Gastrocnemius medialis (tissue), 4 donors: Measurements from ENCODE around the gene AQP9.

Experiments used
- CTCF ChIP-seq, 5 experiments: fragments of 450-650 bp in 3 of 5; fragments of 200-600 bp in 2 of 5; sonication (generic) in 2 of 5; IDR thresholded peaks in 4 of 5; conservative IDR thresholded peaks in 1 of 5; 1 replicate in 4 of 5; 2 replicates in 1 of 5; pipeline ENCODE4 v1.5.1; 2016 to 2019; ENCODE audit warnings: antibody characterized with exemption in 5 of 5, mild to moderate bottlenecking in 3 of 5, moderate library complexity in 3 of 5
- POLR2A ChIP-seq, 2 donors: fragments of 450-650 bp; IDR thresholded peaks; one replicate each; pipeline ENCODE4 v1.6.1; 2017; ENCODE audit warnings: antibody characterized with exemption in 2 of 2, mild to moderate bottlenecking in 2 of 2, moderate library complexity in 2 of 2

GRCh38 chr15:58213587-58214338, 75.6 kb downstream of the AQP9 start:
- TF ChIP-seq CTCF (IDR thresholded peaks at IDR 0.05 in 4 of 5, conservative IDR thresholded peaks at IDR 0.05 in 1 of 5) (no peak), POLR2A (IDR thresholded peaks at IDR 0.05) (no peak)
